ENCODE data around the gene EDAR.

EDAR gene

GRCh38 chr2:108988796-108989713 lies at the start of gene EDAR:
TSS of gene EDAR (minus strand) at chr2:108989220. CDS start at chr2:108931014, 58,206 bp downstream.
- peak in 1 of 2 experiments; percentile 39 for DNase-seq

GRCh38 chr2:109033171-109033570 lies 44.2 kb upstream of the EDAR start:
- DNase-seq = no peak

- DNase-seq = no peak
Observed at GRCh38 chr2:109032229-109032820, 43.3 kb upstream of the EDAR start.

GRCh38 chr2:109031476-109032228 lies 42.6 kb upstream of the EDAR start:
- DNase-seq = no peak

GRCh38 chr2:109030870-109031475 lies 42.0 kb upstream of the EDAR start:
- no peak for DNase-seq

GRCh38 chr2:109029490-109030201 lies 40.6 kb upstream of the EDAR start:
- no peak for DNase-seq

- no peak for DNase-seq
Observed at GRCh38 chr2:109028738-109029489, 39.9 kb upstream of the EDAR start.

GRCh38 chr2:109028277-109028676 lies 39.3 kb upstream of the EDAR start:
- DNase-seq = no peak

- no peak for DNase-seq
Observed at GRCh38 chr2:109027702-109028101, 38.7 kb upstream of the EDAR start.

- no peak for DNase-seq
Observed at GRCh38 chr2:109024477-109024876, 35.5 kb upstream of the EDAR start.

- DNase-seq = no peak
Observed at GRCh38 chr2:109021895-109022300, 32.9 kb upstream of the EDAR start.

GRCh38 chr2:109020217-109020637 lies 31.2 kb upstream of the EDAR start:
- no peak for DNase-seq

- DNase-seq = no peak
Observed at GRCh38 chr2:109018452-109018851, 29.4 kb upstream of the EDAR start.

GRCh38 chr2:109017017-109017416 lies 28.0 kb upstream of the EDAR start:
- DNase-seq = no peak

GRCh38 chr2:109016376-109016775 lies 27.4 kb upstream of the EDAR start:
- DNase-seq = no peak

GRCh38 chr2:109014476-109014875 lies 25.5 kb upstream of the EDAR start:
- DNase-seq = no peak

- DNase-seq = no peak
Observed at GRCh38 chr2:109013051-109013450, 24.0 kb upstream of the EDAR start.

- DNase-seq = no peak
Observed at GRCh38 chr2:109009920-109010610, 21.0 kb upstream of the EDAR start.

- no peak for DNase-seq
Observed at GRCh38 chr2:109006971-109007370, 18.0 kb upstream of the EDAR start.

GRCh38 chr2:109005686-109006204 lies 16.7 kb upstream of the EDAR start:
- no peak for DNase-seq

GRCh38 chr2:109001201-109001600 lies 12.2 kb upstream of the EDAR start:
- no peak for DNase-seq

All from SHP77 (cell line).